ENCODE data around the gene SDHAF3.

Gene SDHAF3

GRCh38 chr7:97224316-97224715 is 106.8 kb downstream of the SDHAF3 start:
- Histone ChIP-seq H3K4ac (ENCODE audit: low read length) (no peak overlapping the region), H4K8ac (ENCODE audit: low read depth, low read length) (no peak overlapping the region), H2BK12ac (ENCODE audit: low read length) (no peak overlapping the region), H2AK5ac (ENCODE audit: low read depth, low read length) (no peak overlapping the region), H2BK5ac (ENCODE audit: low read length) (no peak overlapping the region), H3K4me1 (ENCODE audit: control insufficient read depth in 2 of 2, insufficient read depth in 1 of 2, low read depth in 1 of 2, low read length in 2 of 2) (peaks cover 0 to 3% of the 10 kb centered on the region in 2 donors), H3K9me3 (replicated peaks in 1 of 2; ENCODE audit: control insufficient read depth in 2 of 2, insufficient read depth in 1 of 2, low read depth in 1 of 2, low read length in 2 of 2) (no peaks in the 10 kb centered on the region), H2BK120ac (ENCODE audit: low read depth, low read length) (no peak overlapping the region), H3K9ac (ENCODE audit: low read depth, low read length, poor library complexity) (no peak overlapping the region), H3K4me2 (ENCODE audit: insufficient read depth, low read length, poor library complexity, severe bottlenecking) (no peak overlapping the region), H3K23ac (ENCODE audit: low read depth, low read length, poor library complexity) (no peak overlapping the region), H3K27me3 (ENCODE audit: control insufficient read depth in 3 of 3, insufficient read depth in 3 of 3, low read depth in 1 of 3, low read length in 3 of 3) (peaks cover 0 to 3% (median 0%) of the 10 kb centered on the region in 3 experiments), H3K36me3 (replicated peaks in 1 of 2; ENCODE audit: control insufficient read depth in 2 of 2, insufficient read depth in 2 of 2, low read length in 2 of 2) (no peaks in the 10 kb centered on the region), H2BK15ac (ENCODE audit: low read length) (no peak overlapping the region), H2AFZ (ENCODE audit: low read length) (no peak overlapping the region), H3K14ac (ENCODE audit: low read length) (no peak overlapping the region), H3K79me1 (ENCODE audit: low read depth, low read length) (no peaks in the 10 kb centered on the region), H3K27ac (replicated peaks; ENCODE audit: low read length) (no peak overlapping the region), H3K18ac (ENCODE audit: low read length) (no peak overlapping the region), H3K4me3 (ENCODE audit: low read length in 2 of 2) (no peak overlapping the region), H4K91ac (ENCODE audit: low read depth, low read length, poor library complexity) (no peak overlapping the region)
- DNase-seq (ENCODE audit: low spot score): no peak
- no CpG with 5 or more reads among the region's 2 CpGs for WGBS, 2 donors (ENCODE audit: extremely low coverage in 2 of 2, insufficient read length in 2 of 2, insufficient replicate concordance in 1 of 2)

- H3K36me3 ChIP-seq (replicated peaks in 1 of 2; ENCODE audit: control insufficient read depth in 2 of 2, insufficient read depth in 2 of 2, low read length in 2 of 2): no peaks in the 10 kb centered on the region
- H3K27ac ChIP-seq (replicated peaks; ENCODE audit: low read length): no peak overlapping the region
- no peak for DNase-seq (ENCODE audit: low spot score)
- no peak overlapping the region for H2BK15ac ChIP-seq (ENCODE audit: low read length)
- no peaks in the 10 kb centered on the region for H3K79me1 ChIP-seq (ENCODE audit: low read depth, low read length)
- no CpG with 5 or more reads among the region's 3 CpGs for WGBS, 2 donors (ENCODE audit: extremely low coverage in 2 of 2, insufficient read length in 2 of 2, insufficient replicate concordance in 1 of 2)
- H2AFZ ChIP-seq (ENCODE audit: low read length): no peak overlapping the region
- H4K8ac ChIP-seq (ENCODE audit: low read depth, low read length): no peak overlapping the region
- H3K14ac ChIP-seq (ENCODE audit: low read length): no peak overlapping the region
- no peak overlapping the region for H3K4me2 ChIP-seq (ENCODE audit: insufficient read depth, low read length, poor library complexity, severe bottlenecking)
- no peak overlapping the region for H2BK12ac ChIP-seq (ENCODE audit: low read length)
- H3K4me3 ChIP-seq (ENCODE audit: low read length in 2 of 2): no peak overlapping the region
- H4K91ac ChIP-seq (ENCODE audit: low read depth, low read length, poor library complexity): no peak overlapping the region
- peaks cover 0 to 3% of the 10 kb centered on the region in 2 donors for H3K4me1 ChIP-seq (ENCODE audit: control insufficient read depth in 2 of 2, insufficient read depth in 1 of 2, low read depth in 1 of 2, low read length in 2 of 2)
- no peak overlapping the region for H3K9ac ChIP-seq (ENCODE audit: low read depth, low read length, poor library complexity)
- H2AK5ac ChIP-seq (ENCODE audit: low read depth, low read length): no peak overlapping the region
- H3K9me3 ChIP-seq (replicated peaks in 1 of 2; ENCODE audit: control insufficient read depth in 2 of 2, insufficient read depth in 1 of 2, low read depth in 1 of 2, low read length in 2 of 2): no peaks in the 10 kb centered on the region
- no peak overlapping the region for H3K18ac ChIP-seq (ENCODE audit: low read length)
- H3K23ac ChIP-seq (ENCODE audit: low read depth, low read length, poor library complexity): no peak overlapping the region
- peaks cover 0 to 3% (median 0%) of the 10 kb centered on the region in 3 experiments for H3K27me3 ChIP-seq (ENCODE audit: control insufficient read depth in 3 of 3, insufficient read depth in 3 of 3, low read depth in 1 of 3, low read length in 3 of 3)
- H3K4ac ChIP-seq (ENCODE audit: low read length): no peak overlapping the region
- H2BK5ac ChIP-seq (ENCODE audit: low read length): no peak overlapping the region
- no peak overlapping the region for H2BK120ac ChIP-seq (ENCODE audit: low read depth, low read length)
Measured at GRCh38 chr7:97226541-97226940, 109.0 kb downstream of the SDHAF3 start.
